Activated CD8-positive, alpha-beta memory T cell treated with anti-CD3 and anti-CD28 coated beads, Interleukin-2, amount 50 U/mL, for 1 hour (primary cell): ENCODE results near the gene RNF135.
"Not testable (repeated sequence)": the region's sequence is repeated elsewhere in the genome, so short reads cannot be mapped to it uniquely, and the experiment has no call there.

Experiments used
- DNase-seq: peaks from one replicate; pipeline ENCODE4 v3.0.0-alpha.2; 2020; ENCODE audit errors: extremely low read depth

Gene RNF135

GRCh38 chr17:31003225-31003866 is 32.5 kb downstream of the RNF135 start:
- no peak for DNase-seq

- no peak for DNase-seq
Measured at GRCh38 chr17:31004160-31004559, 33.3 kb downstream of the RNF135 start.

- DNase-seq, result no peak
Measured at GRCh38 chr17:31007695-31008373, 37.0 kb downstream of the RNF135 start.

GRCh38 chr17:31008374-31009041 is 37.7 kb downstream of the RNF135 start:
- DNase-seq, result no peak

GRCh38 chr17:31009042-31009702 is 38.3 kb downstream of the RNF135 start:
- not testable (repeated sequence) for DNase-seq

GRCh38 chr17:31010014-31010413 is 39.2 kb downstream of the RNF135 start:
- not testable (repeated sequence) for DNase-seq

GRCh38 chr17:31013844-31014243 is 43.0 kb downstream of the RNF135 start:
- no peak for DNase-seq

- DNase-seq, result no peak
Measured at GRCh38 chr17:31015639-31016038, 44.8 kb downstream of the RNF135 start.

GRCh38 chr17:31019004-31019403 is 48.2 kb downstream of the RNF135 start:
- DNase-seq, result no peak

GRCh38 chr17:31023171-31023570 is 52.3 kb downstream of the RNF135 start:
- not testable (repeated sequence) for DNase-seq

- DNase-seq, result no peak
Measured at GRCh38 chr17:31031841-31032240, 61.0 kb downstream of the RNF135 start.

- not testable (repeated sequence) for DNase-seq
Measured at GRCh38 chr17:31035611-31036010, 64.8 kb downstream of the RNF135 start.

GRCh38 chr17:31040837-31041236 is 70.0 kb downstream of the RNF135 start:
- DNase-seq, result not testable (repeated sequence)

GRCh38 chr17:31042378-31042777 is 71.5 kb downstream of the RNF135 start:
- DNase-seq, result not testable (repeated sequence)

GRCh38 chr17:31046856-31047425 is 76.1 kb downstream of the RNF135 start:
- DNase-seq, result not testable (repeated sequence)

GRCh38 chr17:31048142-31048541 is 77.3 kb downstream of the RNF135 start:
- DNase-seq, result no peak

GRCh38 chr17:31048780-31049179 is 77.9 kb downstream of the RNF135 start:
- DNase-seq, result no peak
